ENCODE data around the gene KIAA1191. TPM values are rescaled to one million over a fixed set of nuclear protein-coding genes. Genes with fewer than 3 reads are reported as not detected.
"Not testable (repeated sequence)": the region's sequence is repeated elsewhere in the genome, so short reads cannot be mapped to it uniquely, and the experiment has no call there.

Gene KIAA1191
- total RNA-seq = 100 to 1,000 TPM in 3 of 4 donors, 10 to 100 TPM in 1; 98.1 to 116 (median 109) TPM

- Histone ChIP-seq H3K36me3 (peaks cover 17% of the 10 kb centered on the region), H3K27me3 (no peaks in the 10 kb centered on the region), H3K4me3 (peak within 1 kb of the TSS; percentile 62), H3K9me3 (no peaks in the 10 kb centered on the region), H3K4me1 (peaks cover 32% of the 10 kb centered on the region), H3K27ac (peak within 1 kb of the TSS; percentile 43)
- DNase-seq (ENCODE audit: low spot score in 2 of 2) = peak; percentile 96 to 97
- under 1% methylated on average over 49 of the region's 56 CpGs for WGBS
- TF ChIP-seq POLR2AphosphoS5 (IDR thresholded peaks at IDR 0.05) = peak in 2 of 3 donors; percentile 12 to 73
- TF ChIP-seq POLR2A (IDR thresholded peaks at IDR 0.05) = peak in 1 of 2 donors; percentile 66
- TF ChIP-seq EP300 (IDR thresholded peaks at IDR 0.05) = no peak
These were observed at the start of gene KIAA1191 for GRCh38 chr5:176361437-176362232. Gene KIAA1191 (minus strand): TSS chr5:176361764. CDS start chr5:176359508, 2,256 bp downstream.

- peak overlapping the region; percentile 98 for H3K27ac ChIP-seq
- peaks cover 93% of the 10 kb centered on the region for H3K4me1 ChIP-seq
- WGBS = 65% methylated on average over 4 of the region's 5 CpGs
- peaks cover 35% of the 10 kb centered on the region for H3K36me3 ChIP-seq
- TF ChIP-seq, protein P1, sequence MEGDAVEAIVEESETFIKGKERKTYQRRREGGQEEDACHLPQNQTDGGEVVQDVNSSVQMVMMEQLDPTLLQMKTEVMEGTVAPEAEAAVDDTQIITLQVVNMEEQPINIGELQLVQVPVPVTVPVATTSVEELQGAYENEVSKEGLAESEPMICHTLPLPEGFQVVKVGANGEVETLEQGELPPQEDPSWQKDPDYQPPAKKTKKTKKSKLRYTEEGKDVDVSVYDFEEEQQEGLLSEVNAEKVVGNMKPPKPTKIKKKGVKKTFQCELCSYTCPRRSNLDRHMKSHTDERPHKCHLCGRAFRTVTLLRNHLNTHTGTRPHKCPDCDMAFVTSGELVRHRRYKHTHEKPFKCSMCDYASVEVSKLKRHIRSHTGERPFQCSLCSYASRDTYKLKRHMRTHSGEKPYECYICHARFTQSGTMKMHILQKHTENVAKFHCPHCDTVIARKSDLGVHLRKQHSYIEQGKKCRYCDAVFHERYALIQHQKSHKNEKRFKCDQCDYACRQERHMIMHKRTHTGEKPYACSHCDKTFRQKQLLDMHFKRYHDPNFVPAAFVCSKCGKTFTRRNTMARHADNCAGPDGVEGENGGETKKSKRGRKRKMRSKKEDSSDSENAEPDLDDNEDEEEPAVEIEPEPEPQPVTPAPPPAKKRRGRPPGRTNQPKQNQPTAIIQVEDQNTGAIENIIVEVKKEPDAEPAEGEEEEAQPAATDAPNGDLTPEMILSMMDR (IDR thresholded peaks at IDR 0.05) = peak in 1 of 2 donors; percentile 24
- no peak for TF ChIP-seq EP300 (IDR thresholded peaks at IDR 0.05)
- peak overlapping the region; percentile 0 for H3K4me3 ChIP-seq
- peak in 1 of 2 donors; percentile 70 for DNase-seq (ENCODE audit: low spot score in 2 of 2)
- no peaks in the 10 kb centered on the region for H3K27me3 ChIP-seq
- no peaks in the 10 kb centered on the region for H3K9me3 ChIP-seq
These were observed 49.1 kb upstream of the KIAA1191 start for GRCh38 chr5:176410486-176411180.

GRCh38 chr5:176409765-176410164 is 48.2 kb upstream of the KIAA1191 start:
- Histone ChIP-seq H3K9me3 (no peaks in the 10 kb centered on the region), H3K4me1 (peaks cover 84% of the 10 kb centered on the region), H3K27me3 (no peaks in the 10 kb centered on the region), H3K36me3 (peaks cover 40% of the 10 kb centered on the region), H3K4me3 (no peak overlapping the region), H3K27ac (peak overlapping the region; percentile 98)
- TF ChIP-seq, protein P1 (IDR thresholded peaks at IDR 0.05) = no peak
- TF ChIP-seq POLR2A (IDR thresholded peaks at IDR 0.05) = no peak
- TF ChIP-seq POLR2AphosphoS5 (IDR thresholded peaks at IDR 0.05) = no peak
- no peak for TF ChIP-seq EP300 (IDR thresholded peaks at IDR 0.05)
- peak in 1 of 2 donors; percentile 40 for DNase-seq (ENCODE audit: low spot score in 2 of 2)
- WGBS = 88% methylated on average over 3 of the region's 4 CpGs

DNA sequence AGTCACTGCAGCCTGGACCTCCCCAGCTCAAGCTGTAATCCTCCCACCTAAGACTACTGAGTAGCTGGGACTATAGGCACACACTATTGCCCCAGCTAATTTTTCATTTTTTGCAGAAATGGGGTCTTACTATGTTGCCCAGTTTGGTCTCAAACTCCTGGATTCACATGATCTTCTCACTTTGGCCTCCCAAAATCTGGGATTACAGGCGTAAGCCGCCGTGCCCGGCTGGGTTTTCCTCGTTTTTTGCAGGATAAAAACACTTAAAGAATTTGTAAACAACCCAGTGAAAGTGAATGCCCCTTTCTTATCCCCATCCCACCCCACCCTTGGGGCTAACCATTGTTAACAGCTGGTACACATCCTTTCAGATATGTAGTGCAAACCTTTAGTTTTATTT is 47.0 kb upstream of the KIAA1191 start:
- DNase-seq (ENCODE audit: low spot score in 2 of 2) = peak in 1 of 2 donors; percentile 47
- TF ChIP-seq POLR2A (IDR thresholded peaks at IDR 0.05) (no peak), POLR2AphosphoS5 (IDR thresholded peaks at IDR 0.05) (no peak), EP300 (IDR thresholded peaks at IDR 0.05) (no peak)
- TF ChIP-seq, protein P1 (IDR thresholded peaks at IDR 0.05) = no peak
- Histone ChIP-seq H3K27me3 (no peaks in the 10 kb centered on the region), H3K9me3 (no peaks in the 10 kb centered on the region), H3K27ac (peak overlapping the region; percentile 51), H3K36me3 (peaks cover 46% of the 10 kb centered on the region), H3K4me1 (peaks cover 76% of the 10 kb centered on the region), H3K4me3 (no peak overlapping the region)
- 84% methylated on average over 5 of the region's 5 CpGs for WGBS

DNA sequence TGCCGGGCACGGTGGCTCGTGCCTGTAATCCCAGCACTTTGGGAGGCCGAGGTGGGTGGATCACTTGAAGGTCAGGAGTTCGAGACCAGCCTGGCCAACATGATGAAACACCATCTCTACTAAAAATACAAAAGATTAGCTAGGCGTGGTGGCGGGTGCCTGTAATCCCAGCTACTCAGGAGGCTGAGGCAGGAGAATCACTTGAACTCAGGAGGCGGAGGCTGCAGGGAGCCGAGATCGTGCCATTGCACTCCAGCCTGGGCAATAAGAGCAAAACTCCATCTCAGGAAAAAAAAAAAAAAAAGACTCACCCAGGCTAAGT is 46.6 kb upstream of the KIAA1191 start:
- not testable (repeated sequence) for H3K27me3 ChIP-seq, H3K9me3 ChIP-seq, H3K4me3 ChIP-seq
- Histone ChIP-seq H3K4me1 (peaks cover 76% of the 10 kb centered on the region), H3K36me3 (peaks cover 46% of the 10 kb centered on the region), H3K27ac (peak overlapping the region; percentile 51)
- WGBS = 76% methylated on average over 10 of the region's 10 CpGs
- peak in 1 of 2 donors; percentile 50 for DNase-seq (ENCODE audit: low spot score in 2 of 2)

All from suprapubic skin (tissue), 4 donors.